ENCODE data around the gene MYH11.

MYH11 gene

DNA sequence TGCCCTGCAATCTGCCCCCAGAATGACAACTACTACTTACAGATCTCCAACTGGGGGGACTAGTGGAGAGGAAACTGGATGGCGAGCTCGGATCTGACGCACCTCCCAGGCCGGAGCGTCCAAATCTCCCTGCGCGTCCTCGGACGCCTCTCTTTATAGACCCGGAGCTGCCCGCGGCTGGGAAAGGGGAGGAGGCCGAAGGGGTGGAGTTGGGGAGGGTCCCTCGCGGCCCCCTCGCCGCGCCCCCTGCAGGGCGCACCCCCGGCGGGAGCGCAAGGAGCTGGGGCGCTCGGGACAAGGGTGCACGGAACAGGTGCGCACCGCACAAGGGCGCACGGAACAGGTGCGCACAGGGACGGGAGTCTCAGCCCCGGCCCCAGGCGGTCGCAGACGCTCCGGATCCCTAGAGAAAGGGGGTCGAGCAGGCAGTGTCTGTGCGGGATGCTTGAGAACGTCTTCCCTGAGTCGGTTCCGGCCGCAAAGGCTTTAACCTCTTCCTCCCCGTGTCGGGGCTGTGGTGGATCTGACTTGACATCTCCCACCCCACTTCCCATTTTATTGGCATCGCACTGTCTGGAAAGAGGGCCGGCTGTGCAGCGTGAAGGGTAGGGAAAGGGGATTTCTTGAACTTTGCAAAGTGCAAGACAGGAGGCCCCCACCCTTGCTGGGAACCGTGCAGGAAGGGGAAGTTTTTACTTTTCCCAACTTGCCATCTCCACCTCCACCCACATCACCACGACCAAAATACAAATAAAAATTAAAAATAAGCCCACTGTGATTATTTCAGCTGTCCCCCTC lies at the start of gene MYH11:
TSS of gene MYH11 (minus strand) at position 128 of the 798 bp plus-strand sequence. CDS start 18,776 bp downstream, outside the sequence.
- DNase-seq: no peak

GRCh38 chr16:15906439-15906838 lies 49.6 kb upstream of the MYH11 start:
- no peak for DNase-seq

GRCh38 chr16:15903960-15904359 lies 47.1 kb upstream of the MYH11 start:
- DNase-seq: no peak

- DNase-seq: no peak
Observed at GRCh38 chr16:15900901-15901500, 44.2 kb upstream of the MYH11 start.

DNA sequence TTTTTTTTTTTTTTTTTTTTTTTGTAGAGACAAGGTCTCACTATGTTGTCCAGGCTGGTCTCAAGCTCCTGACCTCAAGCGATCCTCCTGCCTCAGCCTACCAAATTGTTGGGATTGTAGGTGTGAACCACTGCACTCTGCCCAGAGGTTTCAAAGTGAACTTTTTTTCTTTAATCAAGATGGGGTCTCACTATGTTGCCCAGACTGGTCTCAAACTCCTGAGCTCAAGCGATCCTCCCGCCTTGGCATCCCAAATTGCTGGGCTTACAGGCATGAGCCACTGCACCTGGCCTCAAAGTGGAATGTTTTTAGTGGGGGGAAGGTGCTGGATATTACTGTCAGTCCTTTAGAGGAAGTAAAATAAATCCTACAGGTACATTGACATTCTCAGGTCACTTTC lies 43.5 kb upstream of the MYH11 start:
- no peak for DNase-seq

- no peak for DNase-seq
Observed at GRCh38 chr16:15899538-15900100, 42.8 kb upstream of the MYH11 start.

DNA sequence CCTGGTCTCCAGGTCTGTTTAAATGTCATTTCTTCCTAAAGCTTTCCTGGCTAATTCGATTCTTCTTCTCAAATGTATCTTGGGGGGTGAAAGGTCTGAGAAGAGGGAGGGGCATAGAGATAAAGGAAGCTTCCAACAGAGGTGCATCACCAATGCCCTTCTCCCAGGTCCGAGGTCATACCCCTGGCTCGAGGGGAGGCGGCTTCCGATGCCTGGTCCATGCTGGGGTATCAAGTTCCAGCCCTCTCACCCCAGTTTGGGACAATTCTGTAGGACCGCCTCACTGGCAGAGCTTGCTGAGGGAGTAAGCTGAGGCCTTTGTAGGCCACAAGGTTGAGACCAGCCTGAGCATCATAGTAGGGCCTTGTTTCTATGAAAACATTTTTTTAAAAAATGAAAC lies 41.8 kb upstream of the MYH11 start:
- DNase-seq: no peak

DNA sequence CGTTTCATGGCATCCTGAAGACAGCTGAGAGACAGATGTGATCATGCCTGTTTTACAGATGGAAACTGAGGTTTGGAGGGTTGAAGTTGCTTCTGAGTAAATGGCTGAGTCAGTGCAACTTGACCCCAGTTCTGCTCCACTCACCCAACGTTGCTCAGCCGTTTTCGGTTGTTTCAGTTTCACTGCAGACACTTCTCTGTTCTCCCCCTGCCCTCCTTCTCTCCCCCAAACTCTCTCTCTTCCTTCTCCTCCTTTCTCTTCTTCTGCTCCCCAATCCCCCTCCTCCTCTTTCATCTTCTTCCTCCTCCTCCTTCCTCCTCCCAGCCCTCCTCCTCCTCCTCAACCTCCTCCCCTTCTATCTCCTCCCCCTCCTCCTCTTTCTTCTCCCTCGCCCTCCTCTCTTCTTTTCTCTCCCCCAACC lies 41.0 kb upstream of the MYH11 start:
- no peak for DNase-seq

GRCh38 chr16:15897121-15897780 lies 40.4 kb upstream of the MYH11 start:
- no peak for DNase-seq

GRCh38 chr16:15894571-15895374 lies 37.9 kb upstream of the MYH11 start:
- DNase-seq: no peak

GRCh38 chr16:15891508-15891907 lies 34.7 kb upstream of the MYH11 start:
- DNase-seq: no peak

GRCh38 chr16:15888072-15888976 lies 31.5 kb upstream of the MYH11 start, which contains the start of gene CEP20:
Gene CEP20 (minus strand): TSS chr16:15888603. CDS start chr16:15888585, 18 bp downstream.
- peak; percentile 100 for DNase-seq

GRCh38 chr16:15887283-15887682 lies 30.5 kb upstream of the MYH11 start:
- DNase-seq: no peak

DNA sequence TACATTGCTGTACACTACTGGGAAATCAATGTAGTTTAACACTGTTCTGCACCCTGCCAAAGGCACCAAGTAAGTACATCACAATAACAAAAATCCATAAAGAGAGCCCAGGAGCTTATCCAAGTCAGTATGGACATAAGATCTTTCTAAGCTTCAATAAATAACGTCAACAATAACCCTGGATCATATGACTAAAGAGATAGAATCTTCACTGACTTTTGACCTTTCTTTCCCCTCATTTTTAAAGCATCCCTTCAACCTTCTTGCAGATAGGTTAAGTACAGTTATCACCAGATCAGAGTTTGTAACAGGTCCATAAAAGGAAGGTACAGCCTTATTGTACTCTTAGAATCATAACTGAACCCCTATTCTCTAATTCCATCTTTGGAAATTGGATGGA lies 29.2 kb upstream of the MYH11 start:
- no peak for DNase-seq

DNA sequence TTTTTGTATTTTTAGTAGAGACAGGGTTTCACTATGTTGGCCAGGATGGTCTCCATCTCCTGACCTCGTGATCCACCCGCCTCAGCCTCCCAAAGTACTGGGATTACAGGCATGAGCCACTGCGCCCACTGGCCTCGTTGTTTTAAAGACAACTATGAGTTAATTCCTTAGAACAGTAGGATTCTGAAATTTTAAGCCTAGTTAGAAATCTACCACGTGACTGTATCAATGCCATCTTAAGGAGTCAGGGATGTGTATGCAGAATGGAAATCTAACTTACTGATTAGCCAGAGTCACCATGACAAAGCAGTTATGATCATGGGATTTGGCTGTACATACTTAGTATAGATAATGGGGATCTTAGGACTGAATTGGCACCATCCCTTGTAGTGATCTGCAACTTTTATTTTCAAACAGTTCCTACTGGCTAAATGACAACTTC lies 28.8 kb upstream of the MYH11 start:
- DNase-seq: no peak

- DNase-seq: no peak
Observed at GRCh38 chr16:15882563-15882962, 25.7 kb upstream of the MYH11 start.

- no peak for DNase-seq
Observed at GRCh38 chr16:15881794-15882379, 25.1 kb upstream of the MYH11 start.

DNA sequence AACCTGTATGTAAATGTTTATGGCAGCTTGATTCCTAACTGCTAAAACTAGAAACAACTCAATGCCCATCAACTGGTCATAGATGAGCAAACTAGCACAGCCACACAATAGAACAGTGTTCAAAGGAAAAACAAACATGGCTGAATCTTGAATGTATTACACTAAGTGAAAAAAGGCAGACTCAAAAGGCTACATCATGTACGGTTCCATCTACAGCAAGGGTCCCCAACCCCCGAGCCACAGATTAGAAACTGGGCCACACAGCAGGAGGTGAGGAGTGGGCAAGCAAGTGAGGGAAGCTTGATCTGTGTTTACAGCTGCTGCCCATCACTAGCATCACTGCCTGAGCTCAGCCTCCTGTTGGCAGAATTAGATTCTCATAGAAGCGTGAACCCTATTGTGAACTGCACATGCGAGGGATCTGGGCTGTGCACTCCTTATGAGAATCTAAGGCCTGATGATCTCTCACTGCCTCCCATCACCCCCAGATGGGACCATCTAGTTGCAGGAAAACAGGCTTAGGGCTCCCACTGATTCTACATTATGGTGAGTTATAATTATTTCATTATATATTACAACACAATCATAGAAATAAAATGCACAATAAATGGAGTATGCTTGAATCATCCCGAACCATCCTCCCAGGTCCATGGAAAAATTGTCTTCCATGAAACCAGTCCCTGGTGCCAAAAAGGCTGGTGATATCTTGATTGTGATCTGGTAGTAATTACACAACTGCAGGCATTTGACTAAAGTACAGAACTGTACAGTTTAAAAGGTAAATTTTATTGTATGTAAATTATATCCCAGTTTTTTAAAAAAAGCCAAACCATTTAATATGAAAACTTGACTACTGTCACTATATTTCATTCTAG lies 23.8 kb upstream of the MYH11 start:
- DNase-seq: no peak

- DNase-seq: no peak
Observed at GRCh38 chr16:15879255-15879811, 22.5 kb upstream of the MYH11 start.

- no peak for DNase-seq
Observed at GRCh38 chr16:15876503-15876902, 19.7 kb upstream of the MYH11 start.
